ENCODE results near the gene HOXA5.

The HOXA5 gene

DNA sequence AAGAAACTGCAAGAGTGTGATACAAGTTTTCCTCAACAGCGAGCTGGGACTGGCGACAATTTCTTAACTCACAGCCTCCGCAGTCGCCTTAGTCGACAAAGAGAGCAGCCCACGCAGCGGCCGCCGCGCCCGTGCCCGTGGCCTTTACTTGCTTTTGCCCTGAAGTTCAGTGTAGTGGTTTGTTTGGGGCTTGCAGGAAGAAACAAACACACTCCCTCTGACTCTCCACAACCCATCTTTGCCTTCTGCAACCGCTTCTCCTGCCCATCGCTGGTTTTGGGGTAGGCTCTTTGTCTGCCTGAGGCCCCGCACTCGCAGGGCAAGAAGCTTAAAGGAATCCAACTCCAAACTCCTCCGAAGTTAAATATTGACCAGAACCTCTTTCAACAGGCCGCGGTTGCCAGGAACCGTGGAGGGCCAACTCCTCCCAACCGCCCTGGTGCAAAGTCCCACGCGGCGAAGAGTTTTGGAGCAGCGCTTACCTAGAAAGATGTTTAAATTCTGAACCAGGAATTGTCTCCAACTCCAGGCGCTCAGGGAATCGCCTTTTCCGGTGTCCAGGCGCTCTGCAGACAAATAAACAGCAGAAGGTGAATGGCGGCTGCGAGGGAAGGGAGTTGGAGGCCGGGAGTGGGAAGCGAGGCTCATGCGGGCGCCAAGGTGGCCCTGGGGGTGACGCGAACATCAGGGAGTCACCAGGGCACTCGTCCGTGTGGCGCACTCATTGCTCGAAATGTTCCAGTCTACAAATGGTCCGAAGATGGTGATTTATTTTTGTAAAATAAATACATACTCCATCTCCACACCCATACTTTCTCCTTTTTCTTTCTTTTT is 21.2 kb downstream of the HOXA5 start:
- no peak for DNase-seq

DNA sequence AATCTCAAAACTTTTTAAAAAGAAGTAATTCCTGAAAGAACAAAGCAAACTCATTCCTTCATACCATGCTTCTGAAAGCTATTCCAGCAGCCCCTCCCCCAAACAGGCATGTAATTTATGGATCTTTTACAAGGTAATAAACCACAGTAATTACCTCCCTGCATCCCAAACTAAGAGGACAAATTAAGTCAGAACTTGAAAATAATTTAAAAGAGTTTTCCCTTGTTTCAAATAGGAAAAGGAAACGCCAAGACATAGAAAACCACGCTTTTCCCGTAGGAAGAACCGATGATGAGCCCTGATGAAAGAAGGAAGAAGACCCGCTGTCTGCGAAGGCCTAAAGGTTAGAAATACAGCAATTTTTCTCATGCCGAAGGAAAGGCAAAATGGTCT is 21.8 kb downstream of the HOXA5 start:
- no peak for DNase-seq

DNA sequence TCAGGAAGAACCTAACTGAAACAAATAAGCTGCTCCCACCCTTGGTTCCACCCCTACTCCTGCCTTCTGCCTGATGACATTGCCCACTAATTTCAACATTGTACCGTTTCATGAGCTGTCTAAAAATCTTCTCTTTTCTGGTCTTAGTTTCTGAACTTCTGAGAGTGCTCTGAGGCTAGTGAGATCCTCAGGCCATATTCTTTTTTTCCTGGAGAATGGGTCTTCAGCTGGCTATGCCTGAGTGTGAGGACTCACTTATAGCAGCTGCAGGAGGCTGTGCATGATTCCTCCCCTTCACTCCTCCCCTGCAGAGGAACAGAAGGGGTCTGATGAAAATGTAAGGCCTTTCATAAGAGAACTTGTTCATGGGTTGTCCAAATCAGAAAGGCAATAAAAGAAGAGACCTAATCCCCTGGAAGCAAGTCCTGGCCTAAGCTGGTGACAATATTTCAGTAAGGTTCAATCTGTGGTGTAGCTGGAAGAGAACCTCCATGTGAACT is 24.0 kb downstream of the HOXA5 start:
- DNase-seq = no peak

DNA sequence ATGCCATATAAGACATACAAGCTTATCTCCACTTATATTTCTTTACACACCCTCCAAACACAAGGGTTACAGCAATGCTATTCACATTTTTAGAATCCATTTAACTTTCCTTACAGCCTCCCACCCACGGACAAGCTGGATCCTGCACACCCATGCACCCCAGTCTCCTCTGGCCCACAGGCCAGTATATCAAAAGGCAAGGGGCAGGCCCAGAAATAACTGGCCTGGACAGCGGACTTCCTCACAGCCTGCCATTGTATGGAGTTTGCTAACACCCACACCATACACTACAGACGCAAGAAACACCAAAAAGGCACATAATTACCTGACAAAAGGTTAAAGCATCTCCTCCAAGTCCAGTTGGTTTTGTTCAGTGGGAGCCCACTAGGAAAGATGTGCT is 24.9 kb downstream of the HOXA5 start:
- no peak for DNase-seq

DNA sequence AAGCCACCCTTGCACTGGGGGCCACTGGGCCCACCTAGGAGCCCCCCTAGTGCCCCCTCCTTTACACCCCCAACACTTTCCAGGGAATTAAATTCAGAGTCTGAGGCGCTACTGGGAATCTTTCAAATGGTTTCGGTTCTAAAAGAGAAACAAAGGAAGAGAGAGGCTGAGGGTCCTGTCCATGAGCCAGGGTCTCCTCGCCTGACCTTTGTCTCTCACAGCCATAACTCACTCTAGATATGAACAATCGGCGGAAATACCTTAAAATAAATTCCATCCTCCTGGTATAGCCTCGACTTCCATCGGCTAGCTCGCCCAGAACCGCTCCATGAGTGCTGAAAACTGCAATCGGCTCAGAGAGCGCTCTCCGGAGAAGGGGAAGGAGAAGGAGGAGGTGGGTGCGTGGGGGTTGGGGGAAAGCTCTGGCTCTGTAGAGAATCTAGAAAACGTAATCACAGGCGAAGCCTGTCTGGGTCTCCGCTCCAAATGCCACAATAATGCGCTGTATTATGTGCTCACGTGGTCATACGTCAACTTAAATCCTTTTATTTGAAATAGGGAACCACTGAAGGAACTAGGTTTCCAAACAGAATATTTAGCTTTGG is 25.5 kb downstream of the HOXA5 start:
- no peak for DNase-seq

- no peak for DNase-seq
Observed at GRCh38 chr7:27116962-27117886, 26.3 kb downstream of the HOXA5 start.

GRCh38 chr7:27116031-27116961 is 27.2 kb downstream of the HOXA5 start:
- no peak for DNase-seq

DNA sequence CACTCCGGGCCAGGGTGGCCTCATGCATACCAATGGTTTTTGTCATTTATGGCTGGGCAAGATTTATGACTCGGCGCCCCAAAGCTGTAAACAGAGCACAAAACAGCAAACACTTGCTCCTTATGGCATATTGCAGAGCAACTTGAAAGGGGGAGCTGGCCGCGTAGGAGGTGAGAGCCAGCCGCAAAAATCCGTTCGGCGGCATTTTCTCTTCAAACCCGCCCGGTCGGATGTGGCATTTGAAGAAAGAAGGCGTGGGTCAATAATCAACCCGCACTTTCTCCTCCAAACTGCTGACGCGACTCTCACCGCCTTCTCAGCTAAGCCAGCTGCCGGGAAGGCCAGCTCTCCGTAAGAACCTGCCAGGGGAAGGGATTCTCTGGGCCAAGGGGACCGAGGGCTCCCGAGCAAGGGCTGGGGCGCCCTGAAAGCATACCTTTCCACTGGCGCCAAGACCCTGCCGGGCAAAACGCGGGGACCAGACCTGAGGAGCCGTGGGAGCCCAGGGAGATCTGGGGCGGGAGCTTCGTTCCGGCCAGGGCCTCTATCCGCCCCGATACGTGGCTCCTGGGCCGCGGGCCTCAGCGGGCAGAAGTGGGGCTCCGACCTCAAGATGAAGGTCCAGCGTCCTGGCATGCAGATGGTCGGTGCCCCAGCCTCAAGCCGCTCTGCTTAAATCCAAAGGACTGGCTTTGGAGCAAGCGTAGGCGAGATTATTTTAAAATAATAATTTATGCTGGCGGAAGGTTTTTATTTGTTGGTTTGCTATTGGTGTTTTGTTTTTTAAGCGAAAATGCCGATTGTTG is 28.1 kb downstream of the HOXA5 start:
- DNase-seq = no peak

DNA sequence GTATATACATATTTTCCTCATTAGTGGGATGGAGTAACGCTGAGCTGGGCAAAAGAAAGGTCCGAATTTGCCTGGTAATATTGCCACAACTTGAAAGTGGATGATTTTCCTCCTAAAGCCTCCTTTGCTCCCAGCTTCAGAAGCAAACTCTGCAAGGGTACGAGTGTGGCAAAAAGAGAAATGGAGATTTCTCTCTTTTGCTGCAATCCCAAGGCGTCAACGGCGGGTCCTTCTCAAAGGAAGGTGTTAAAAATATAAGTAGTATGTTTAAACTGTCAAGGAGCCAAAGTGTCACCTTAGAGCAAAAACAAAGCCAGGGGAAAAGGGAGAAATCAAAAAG is 28.6 kb downstream of the HOXA5 start:
- DNase-seq = no peak

- no peak for DNase-seq
Observed at GRCh38 chr7:27113991-27114769, 29.3 kb downstream of the HOXA5 start.

GRCh38 chr7:27112955-27113949 is 30.2 kb downstream of the HOXA5 start:
- no peak for DNase-seq

GRCh38 chr7:27112361-27112760 is 31.1 kb downstream of the HOXA5 start:
- no peak for DNase-seq

- DNase-seq = no peak
Observed at GRCh38 chr7:27111751-27112277, 31.7 kb downstream of the HOXA5 start.

DNA sequence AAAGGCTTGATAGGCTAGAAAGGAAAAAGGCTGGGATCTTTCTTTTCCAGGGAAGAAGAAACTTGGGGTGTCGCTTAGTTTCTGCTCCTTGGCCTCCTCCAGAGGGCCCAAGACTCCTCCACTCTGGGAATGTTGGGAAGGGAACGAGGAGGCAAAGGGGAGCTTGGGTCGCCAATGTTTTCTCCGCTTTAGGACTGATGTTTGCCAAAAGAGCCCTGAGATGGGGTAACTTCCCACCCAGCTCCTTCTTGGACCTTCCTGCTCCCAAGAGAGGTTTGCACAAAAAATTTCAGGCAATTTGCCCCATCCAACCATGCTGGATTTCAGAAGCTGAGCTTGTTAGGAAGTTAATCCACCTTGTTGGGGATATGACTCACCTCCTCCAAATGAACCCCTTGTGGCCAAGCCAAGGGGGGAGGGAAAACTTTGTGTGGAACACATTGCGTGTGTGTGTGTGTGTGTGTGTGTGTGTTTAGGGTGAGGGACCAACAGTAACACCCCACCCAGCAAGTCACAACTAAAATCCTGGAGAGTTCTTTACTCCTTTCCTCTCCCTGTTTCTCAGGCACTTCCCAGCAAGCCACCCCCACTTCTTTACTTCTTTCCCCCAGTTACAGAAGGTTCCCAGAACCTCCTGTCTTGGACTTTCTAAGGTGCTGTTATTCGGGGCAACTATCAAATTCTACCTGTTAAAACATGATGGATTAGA is 32.3 kb downstream of the HOXA5 start:
- DNase-seq = no peak

- DNase-seq = no peak
Observed at GRCh38 chr7:27110186-27111031, 33.1 kb downstream of the HOXA5 start.

All from amygdala (tissue), 56 donors.